Measurements from ENCODE around the gene NRG3.

The NRG3 gene

GRCh38 chr10:82691211-82691610, 816.2 kb downstream of the NRG3 start:
- CTCF ChIA-PET: no interaction called here
- POLR2A ChIA-PET: no interaction called here
- H3K4me3 ChIP-seq (ENCODE audit: low read depth, low read length): no peak overlapping the region
- H3K27ac ChIP-seq (ENCODE audit: extremely low read depth, low read depth, low read length): no peak overlapping the region
- no peaks in the 10 kb centered on the region for H3K4me1 ChIP-seq (ENCODE audit: control insufficient read depth, insufficient read depth, low read length)
- TF ChIP-seq ZNF558 (tag by site-specific recombination; IDR thresholded peaks at IDR 0.05): no peak
- TF ChIP-seq ZNF449 (tag by site-specific recombination; IDR thresholded peaks at IDR 0.05): no peak
- no peak for TF ChIP-seq ZNF26 (tag by site-specific recombination; IDR thresholded peaks at IDR 0.05)
- no peak for TF ChIP-seq ZNF132 (tag by site-specific recombination; IDR thresholded peaks at IDR 0.05; ENCODE audit: borderline replicate concordance)
- no peak for TF ChIP-seq ZFHX2 (tag by site-specific recombination; conservative IDR thresholded peaks at IDR 0.05)
- TF ChIP-seq PRDM6 (tag by site-specific recombination; IDR thresholded peaks at IDR 0.05): no peak
- no peak for TF ChIP-seq SCRT1 (tag by site-specific recombination; IDR thresholded peaks at IDR 0.05; ENCODE audit: borderline replicate concordance)
- TF ChIP-seq ZNF514 (tag by site-specific recombination; IDR thresholded peaks at IDR 0.05): no peak
- TF ChIP-seq SP3 (tag by site-specific recombination; IDR thresholded peaks at IDR 0.05): no peak
- TF ChIP-seq SETDB1 (IDR thresholded peaks at IDR 0.05; ENCODE audit: insufficient read length, low read length): no peak
- no peak for TF ChIP-seq ZNF37A (tag by site-specific recombination; IDR thresholded peaks at IDR 0.05)
- TF ChIP-seq ZNF48 (tag by site-specific recombination; IDR thresholded peaks at IDR 0.05): no peak
- TF ChIP-seq TCF7L2 (IDR thresholded peaks at IDR 0.05; ENCODE audit: borderline replicate concordance, low read depth, low read length): no peak
- no peak for TF ChIP-seq ZNF792 (tag by site-specific recombination; IDR thresholded peaks at IDR 0.05)
- TF ChIP-seq ZNF146 (tag by site-specific recombination; IDR thresholded peaks at IDR 0.05): no peak
- no peak for TF ChIP-seq ZNF423 (tag by site-specific recombination; IDR thresholded peaks at IDR 0.05)
- TF ChIP-seq ZNF692 (tag by site-specific recombination; IDR thresholded peaks at IDR 0.05): no peak
- no peak for TF ChIP-seq GLI2 (tag by site-specific recombination; IDR thresholded peaks at IDR 0.05; ENCODE audit: borderline replicate concordance, low read depth)
- TF ChIP-seq ZNF704 (tag by site-specific recombination; IDR thresholded peaks at IDR 0.05): no peak
- H3K9me3 ChIP-seq (ENCODE audit: control insufficient read depth, insufficient read depth, low read depth, low read length): no peaks in the 10 kb centered on the region
- no peaks in the 10 kb centered on the region for H3K36me3 ChIP-seq (ENCODE audit: control insufficient read depth in 2 of 2, insufficient read depth in 1 of 2, low read length in 2 of 2)

- Histone ChIP-seq H3K27ac (ENCODE audit: extremely low read depth, low read depth, low read length) (no peak overlapping the region), H3K9me3 (ENCODE audit: control insufficient read depth, insufficient read depth, low read depth, low read length) (no peaks in the 10 kb centered on the region), H3K36me3 (ENCODE audit: control insufficient read depth in 2 of 2, insufficient read depth in 1 of 2, low read length in 2 of 2) (no peaks in the 10 kb centered on the region), H3K4me3 (ENCODE audit: low read depth, low read length) (no peak overlapping the region), H3K4me1 (ENCODE audit: control insufficient read depth, insufficient read depth, low read length) (no peaks in the 10 kb centered on the region)
- TF ChIP-seq ZNF184 (tag by site-specific recombination; IDR thresholded peaks at IDR 0.05) (no peak), SETDB1 (IDR thresholded peaks at IDR 0.05; ENCODE audit: insufficient read length, low read length) (peak; percentile 28)
- CTCF ChIA-PET: no interaction called here
- POLR2A ChIA-PET: no interaction called here
Measured at GRCh38 chr10:82692458-82692857, 817.5 kb downstream of the NRG3 start.

All from HEK293 (cell line).